HepG2 (cell line): ENCODE measurements around the gene FNIP2.

Experiments used
- ZNF720 ChIP-seq: sonication (generic); formaldehyde crosslinking; IDR thresholded peaks from 2 replicates; pipeline ENCODE4 v1.4.0; 2020; ENCODE audit warnings: missing genetic modification reagents
- TF ChIP-seq, protein P1 (sequence below): sonication (generic); formaldehyde crosslinking; IDR thresholded peaks from 2 replicates; pipeline ENCODE4 v1.5.0; 2020; ENCODE audit warnings: mild to moderate bottlenecking, missing genetic modification reagents, moderate library complexity

DNA sequence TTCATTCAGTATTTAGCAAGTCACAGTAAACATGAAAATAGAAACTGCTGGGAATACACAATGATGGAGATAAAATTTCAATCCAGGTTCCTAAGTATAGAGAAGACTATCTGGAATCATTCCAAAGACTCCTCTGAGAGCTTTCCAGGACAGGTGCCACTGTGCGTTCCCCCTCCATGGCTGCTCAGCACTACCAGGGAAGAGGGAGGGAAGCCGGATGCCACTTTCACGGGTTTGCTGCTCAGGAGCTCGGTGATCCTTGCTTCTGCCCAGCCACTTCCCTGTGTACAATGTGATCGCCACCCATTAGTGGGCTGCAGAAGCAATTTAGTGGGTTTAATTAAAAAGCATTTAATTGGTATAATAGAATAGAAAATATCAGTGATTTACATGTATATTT, 94.5 kb downstream of the FNIP2 start:
- TF ChIP-seq, protein P1, sequence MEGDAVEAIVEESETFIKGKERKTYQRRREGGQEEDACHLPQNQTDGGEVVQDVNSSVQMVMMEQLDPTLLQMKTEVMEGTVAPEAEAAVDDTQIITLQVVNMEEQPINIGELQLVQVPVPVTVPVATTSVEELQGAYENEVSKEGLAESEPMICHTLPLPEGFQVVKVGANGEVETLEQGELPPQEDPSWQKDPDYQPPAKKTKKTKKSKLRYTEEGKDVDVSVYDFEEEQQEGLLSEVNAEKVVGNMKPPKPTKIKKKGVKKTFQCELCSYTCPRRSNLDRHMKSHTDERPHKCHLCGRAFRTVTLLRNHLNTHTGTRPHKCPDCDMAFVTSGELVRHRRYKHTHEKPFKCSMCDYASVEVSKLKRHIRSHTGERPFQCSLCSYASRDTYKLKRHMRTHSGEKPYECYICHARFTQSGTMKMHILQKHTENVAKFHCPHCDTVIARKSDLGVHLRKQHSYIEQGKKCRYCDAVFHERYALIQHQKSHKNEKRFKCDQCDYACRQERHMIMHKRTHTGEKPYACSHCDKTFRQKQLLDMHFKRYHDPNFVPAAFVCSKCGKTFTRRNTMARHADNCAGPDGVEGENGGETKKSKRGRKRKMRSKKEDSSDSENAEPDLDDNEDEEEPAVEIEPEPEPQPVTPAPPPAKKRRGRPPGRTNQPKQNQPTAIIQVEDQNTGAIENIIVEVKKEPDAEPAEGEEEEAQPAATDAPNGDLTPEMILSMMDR: no peak
- TF ChIP-seq ZNF720 (CRISPR knock-in tag): no peak
